ENCODE results near the gene TMEM132C.

The TMEM132C gene

DNA sequence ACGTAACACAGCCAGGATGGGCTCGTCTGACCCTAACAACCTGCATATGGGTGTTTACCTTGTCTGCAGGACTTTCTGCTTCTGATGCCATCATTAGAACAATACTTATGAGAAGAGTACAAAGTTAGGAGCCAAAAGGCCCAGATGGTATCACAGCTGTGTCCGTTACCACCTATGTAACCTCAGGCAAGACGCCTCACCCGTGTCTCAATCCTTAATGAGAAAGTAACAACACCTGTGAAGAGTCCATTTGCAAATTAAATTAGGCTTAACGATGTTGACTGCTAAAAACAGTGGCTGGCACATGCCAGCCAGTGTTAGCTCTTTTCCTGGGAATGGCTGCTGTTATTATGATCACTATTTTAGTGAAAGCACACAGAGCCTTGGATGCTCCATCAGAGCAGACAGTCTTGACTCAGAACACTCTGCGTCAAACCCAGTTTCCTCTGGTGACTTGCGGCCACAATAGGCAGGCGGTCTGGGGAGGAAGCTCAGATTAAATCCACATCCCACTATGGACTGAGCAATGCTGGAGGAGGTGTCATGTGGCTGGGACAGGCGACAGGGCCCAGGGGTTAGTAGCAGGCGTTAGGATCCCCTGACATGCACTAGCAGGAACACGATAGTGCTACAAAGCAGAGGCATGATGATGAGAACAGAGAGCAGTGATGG is 431.5 kb downstream of the TMEM132C start:
- TF ChIP-seq ZBTB7A (IDR thresholded peaks at IDR 0.05; ENCODE audit: low read depth) = no peak

DNA sequence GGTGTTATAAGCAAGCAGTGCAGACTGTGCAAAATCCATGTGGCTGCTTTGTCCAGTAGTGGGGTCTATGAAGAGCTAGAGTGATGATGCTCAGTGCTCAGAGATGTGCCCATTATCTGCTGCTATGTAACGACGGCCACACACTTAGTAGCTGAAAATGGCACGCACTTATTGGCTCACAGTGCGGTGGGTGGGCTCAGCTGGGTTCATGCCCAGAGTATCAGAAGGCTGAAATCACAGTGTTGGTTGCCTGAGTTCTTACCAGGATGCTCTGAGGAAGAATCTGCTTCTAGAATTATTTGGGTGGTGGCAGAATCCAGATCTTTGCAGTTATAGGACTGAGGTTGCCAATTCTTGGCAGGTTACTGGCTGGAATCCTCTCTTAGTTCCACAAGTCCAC is 432.1 kb downstream of the TMEM132C start:
- no peak for TF ChIP-seq CEBPB (IDR thresholded peaks at IDR 0.05)

GRCh38 chr12:128702371-128702770 is 435.4 kb downstream of the TMEM132C start:
- no peak for TF ChIP-seq TEAD4 (IDR thresholded peaks at IDR 0.05)
- TF ChIP-seq USF1 (IDR thresholded peaks at IDR 0.05) = no peak
- no peak for TF ChIP-seq YY1 (IDR thresholded peaks at IDR 0.05; ENCODE audit: low read depth)

DNA sequence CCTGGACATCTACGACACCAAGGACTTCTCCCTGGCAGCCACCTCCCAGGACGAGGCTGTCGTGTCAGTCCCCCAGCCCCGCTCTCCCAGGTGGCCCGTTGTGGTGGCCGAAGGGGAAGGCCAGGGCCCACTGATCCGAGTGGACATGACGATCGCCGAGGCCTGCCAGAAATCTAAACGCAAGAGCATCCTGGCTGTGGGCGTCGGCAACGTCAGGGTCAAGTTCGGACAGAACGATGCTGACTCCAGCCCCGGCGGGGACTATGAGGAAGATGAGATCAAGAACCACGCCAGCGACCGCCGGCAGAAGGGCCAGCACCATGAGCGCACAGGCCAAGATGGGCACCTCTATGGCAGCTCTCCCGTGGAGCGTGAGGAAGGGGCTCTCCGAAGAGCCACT is 438.2 kb downstream of the TMEM132C start:
- TF ChIP-seq, protein P1, sequence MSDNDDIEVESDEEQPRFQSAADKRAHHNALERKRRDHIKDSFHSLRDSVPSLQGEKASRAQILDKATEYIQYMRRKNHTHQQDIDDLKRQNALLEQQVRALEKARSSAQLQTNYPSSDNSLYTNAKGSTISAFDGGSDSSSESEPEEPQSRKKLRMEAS (IDR thresholded peaks at IDR 0.05) = no peak
- TF ChIP-seq REST (IDR thresholded peaks at IDR 0.05; ENCODE audit: low read depth) (no peak), USF1 (IDR thresholded peaks at IDR 0.05) (no peak), NFIC (IDR thresholded peaks at IDR 0.05) (no peak), CREB1 (IDR thresholded peaks at IDR 0.05; ENCODE audit: low read depth) (no peak), CEBPB (IDR thresholded peaks at IDR 0.05) (no peak), TEAD4 (IDR thresholded peaks at IDR 0.05) (no peak), ZBTB7A (IDR thresholded peaks at IDR 0.05; ENCODE audit: low read depth) (no peak), EGR1 (IDR thresholded peaks at IDR 0.05) (no peak), EP300 (IDR thresholded peaks at IDR 0.05; ENCODE audit: borderline replicate concordance) (no peak), YY1 (IDR thresholded peaks at IDR 0.05; ENCODE audit: low read depth) (no peak), TAF1 (IDR thresholded peaks at IDR 0.05; ENCODE audit: low read depth) (no peak), RAD21 (IDR thresholded peaks at IDR 0.05; ENCODE audit: low read depth) (no peak), TCF12 (IDR thresholded peaks at IDR 0.05; ENCODE audit: low read depth) (no peak), FOXM1 (IDR thresholded peaks at IDR 0.05; ENCODE audit: borderline replicate concordance, low read depth) (no peak)

- no peak for TF ChIP-seq EP300 (IDR thresholded peaks at IDR 0.05; ENCODE audit: borderline replicate concordance)
Observed at GRCh38 chr12:128707488-128707887, 440.5 kb downstream of the TMEM132C start.

DNA sequence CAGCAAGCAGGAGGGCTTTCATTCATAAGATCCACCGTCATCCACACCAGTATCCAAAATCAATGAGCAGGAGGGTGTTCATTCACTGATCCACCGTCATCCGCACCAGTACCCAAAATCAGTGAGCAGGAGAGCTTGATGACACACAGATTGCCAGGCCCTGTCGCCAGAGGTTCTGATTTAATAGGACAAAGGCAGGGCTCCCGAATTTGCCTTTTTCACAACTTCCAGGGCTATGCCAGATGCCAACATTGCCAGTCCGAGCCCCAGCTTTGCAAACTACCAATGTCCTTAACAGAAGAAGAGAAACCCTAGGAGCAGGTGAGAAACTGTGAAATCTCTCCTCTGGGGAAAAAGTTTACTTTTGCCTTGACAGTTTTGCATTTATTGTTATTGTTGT is 441.8 kb downstream of the TMEM132C start:
- no peak for TF ChIP-seq ZBTB7A (IDR thresholded peaks at IDR 0.05; ENCODE audit: low read depth)

DNA sequence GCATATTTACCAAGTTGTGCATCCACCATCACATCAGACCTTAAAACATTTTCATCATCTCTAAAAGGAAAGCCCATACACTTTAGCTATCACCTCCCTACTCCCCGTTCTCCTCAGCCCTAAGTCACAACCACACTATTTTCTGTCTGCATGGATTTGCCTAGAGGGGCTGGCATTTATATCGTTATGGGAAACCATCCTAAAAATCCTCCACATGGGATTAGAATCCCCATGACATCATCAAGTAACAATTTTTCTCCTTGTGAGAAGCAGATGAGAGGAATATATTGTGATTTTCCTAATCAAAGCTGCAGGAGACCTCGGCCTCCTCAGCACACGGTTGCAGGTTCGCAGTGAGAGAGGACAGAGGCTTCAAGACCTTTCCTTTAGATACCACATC is 442.7 kb downstream of the TMEM132C start:
- no peak for TF ChIP-seq EGR1 (IDR thresholded peaks at IDR 0.05)
- TF ChIP-seq TEAD4 (IDR thresholded peaks at IDR 0.05) = no peak
- no peak for TF ChIP-seq NFIC (IDR thresholded peaks at IDR 0.05)
- no peak for TF ChIP-seq CREB1 (IDR thresholded peaks at IDR 0.05; ENCODE audit: low read depth)

- no peak for TF ChIP-seq CREB1 (IDR thresholded peaks at IDR 0.05; ENCODE audit: low read depth)
- TF ChIP-seq EP300 (IDR thresholded peaks at IDR 0.05; ENCODE audit: borderline replicate concordance) = no peak
- TF ChIP-seq YY1 (IDR thresholded peaks at IDR 0.05; ENCODE audit: low read depth) = no peak
- no peak for TF ChIP-seq USF1 (IDR thresholded peaks at IDR 0.05)
- TF ChIP-seq TAF1 (IDR thresholded peaks at IDR 0.05; ENCODE audit: low read depth) = no peak
- no peak for TF ChIP-seq EGR1 (IDR thresholded peaks at IDR 0.05)
- TF ChIP-seq REST (IDR thresholded peaks at IDR 0.05; ENCODE audit: low read depth) = no peak
Observed at GRCh38 chr12:128711486-128711885, 444.5 kb downstream of the TMEM132C start.

All from Ishikawa (cell line).